ENCODE results near the gene GPN2.

DNA sequence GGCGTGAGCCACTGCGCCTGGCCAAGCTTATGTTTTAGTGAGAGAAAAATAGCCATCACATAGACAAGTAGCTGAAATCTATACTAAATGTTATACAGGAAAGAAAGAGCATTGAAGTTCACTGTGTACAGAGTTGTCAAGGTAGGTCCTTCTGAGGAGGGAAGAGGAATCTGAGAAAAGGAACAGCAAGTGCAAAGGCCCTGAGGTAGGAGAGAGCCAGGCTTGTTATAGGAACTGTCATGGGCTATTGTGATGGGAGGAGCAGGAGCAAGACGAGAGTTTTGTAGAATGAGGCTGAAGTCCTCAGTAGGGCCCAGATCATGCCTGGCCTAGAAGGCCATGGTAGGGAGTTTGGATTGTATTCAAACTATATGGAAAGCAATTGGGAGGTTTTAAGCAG is 59.0 kb downstream of the GPN2 start:
- TF ChIP-seq, protein P1, sequence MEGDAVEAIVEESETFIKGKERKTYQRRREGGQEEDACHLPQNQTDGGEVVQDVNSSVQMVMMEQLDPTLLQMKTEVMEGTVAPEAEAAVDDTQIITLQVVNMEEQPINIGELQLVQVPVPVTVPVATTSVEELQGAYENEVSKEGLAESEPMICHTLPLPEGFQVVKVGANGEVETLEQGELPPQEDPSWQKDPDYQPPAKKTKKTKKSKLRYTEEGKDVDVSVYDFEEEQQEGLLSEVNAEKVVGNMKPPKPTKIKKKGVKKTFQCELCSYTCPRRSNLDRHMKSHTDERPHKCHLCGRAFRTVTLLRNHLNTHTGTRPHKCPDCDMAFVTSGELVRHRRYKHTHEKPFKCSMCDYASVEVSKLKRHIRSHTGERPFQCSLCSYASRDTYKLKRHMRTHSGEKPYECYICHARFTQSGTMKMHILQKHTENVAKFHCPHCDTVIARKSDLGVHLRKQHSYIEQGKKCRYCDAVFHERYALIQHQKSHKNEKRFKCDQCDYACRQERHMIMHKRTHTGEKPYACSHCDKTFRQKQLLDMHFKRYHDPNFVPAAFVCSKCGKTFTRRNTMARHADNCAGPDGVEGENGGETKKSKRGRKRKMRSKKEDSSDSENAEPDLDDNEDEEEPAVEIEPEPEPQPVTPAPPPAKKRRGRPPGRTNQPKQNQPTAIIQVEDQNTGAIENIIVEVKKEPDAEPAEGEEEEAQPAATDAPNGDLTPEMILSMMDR (IDR thresholded peaks at IDR 0.05), result no peak
- TF ChIP-seq EZH2 (IDR thresholded peaks at IDR 0.05), result no peak

All from neural progenitor cell (in vitro differentiated cells).